Osteocyte (in vitro differentiated cells): ENCODE data around the gene NPAT. TPM values are rescaled to one million over a fixed set of nuclear protein-coding genes. Genes with fewer than 3 reads are reported as not detected.

Experiments
- DNase-seq: peaks from one replicate; pipeline ENCODE4 v3.0.0; 2021; ENCODE audit warnings: mixed read lengths; ENCODE audit not compliant: unreplicated experiment; ENCODE audit errors: extremely low spot score
- H3K27ac Mint-ChIP-seq: one replicate; pipeline ENCODE4 v1.8.0; 2021; ENCODE audit warnings: mild to moderate bottlenecking, mixed read lengths; ENCODE audit not compliant: unreplicated experiment
- H3K27me3 Mint-ChIP-seq: one replicate; pipeline ENCODE4 v1.8.0; 2021; ENCODE audit warnings: mixed read lengths; ENCODE audit not compliant: unreplicated experiment
- H3K36me3 Mint-ChIP-seq: one replicate; pipeline ENCODE4 v1.8.0; 2021; ENCODE audit warnings: mixed read lengths; ENCODE audit not compliant: unreplicated experiment
- H3K4me1 Mint-ChIP-seq: one replicate; pipeline ENCODE4 v1.8.0; 2021; ENCODE audit warnings: mixed read lengths; ENCODE audit not compliant: unreplicated experiment
- H3K4me3 Mint-ChIP-seq: one replicate; pipeline ENCODE4 v1.8.0; 2021; ENCODE audit warnings: mild to moderate bottlenecking, moderate library complexity, mixed read lengths; ENCODE audit not compliant: unreplicated experiment
- H3K9me3 Mint-ChIP-seq: one replicate; pipeline ENCODE4 v1.8.0; 2021; ENCODE audit warnings: mixed read lengths; ENCODE audit not compliant: unreplicated experiment
- CTCF ChIP-seq: fragments of 200-600 bp; sonication (generic); IDR thresholded peaks from 2 replicates; pipeline ENCODE4 v1.5.0; 2021; ENCODE audit warnings: antibody characterized with exemption, mild to moderate bottlenecking, moderate library complexity
- total RNA-seq: library from RNA; stranded (reverse); gene quantifications from 2 replicates; pipeline ENCODE4 v1.2.1, GENCODE V29; 2021

Gene NPAT
- total RNA-seq, 1 donor from 2014 or later: 15.8 TPM

- no peak for DNase-seq
- Mint-ChIP-seq H3K4me3 (no peak overlapping the region), H3K4me1 (no peaks in the 10 kb centered on the region), H3K36me3 (peaks cover 41% of the 10 kb centered on the region), H3K27me3 (no peaks in the 10 kb centered on the region), H3K9me3 (no peaks in the 10 kb centered on the region), H3K27ac (no peak overlapping the region)
- TF ChIP-seq CTCF: no peak
Observed at GRCh38 chr11:108235192-108235591, 12.8 kb upstream of the NPAT start.

- Mint-ChIP-seq H3K9me3 (no peaks in the 10 kb centered on the region), H3K36me3 (peaks cover 48% of the 10 kb centered on the region), H3K27me3 (no peaks in the 10 kb centered on the region), H3K4me1 (no peaks in the 10 kb centered on the region), H3K4me3 (no peak overlapping the region), H3K27ac (no peak overlapping the region)
- TF ChIP-seq CTCF: no peak
- no peak for DNase-seq
Observed at GRCh38 chr11:108233277-108233945, 11.0 kb upstream of the NPAT start.

GRCh38 chr11:108228251-108228650 is 5.8 kb upstream of the NPAT start:
- H3K4me3 Mint-ChIP-seq: no peak overlapping the region
- peaks cover 29% of the 10 kb centered on the region for H3K36me3 Mint-ChIP-seq
- H3K27ac Mint-ChIP-seq: no peak overlapping the region

GRCh38 chr11:108226036-108226435 is 3.6 kb upstream of the NPAT start:
- no peak for DNase-seq
- Mint-ChIP-seq H3K27me3 (no peaks in the 10 kb centered on the region), H3K36me3 (peaks cover 20% of the 10 kb centered on the region), H3K27ac (no peak overlapping the region), H3K4me3 (no peak overlapping the region), H3K9me3 (no peaks in the 10 kb centered on the region), H3K4me1 (peaks cover 8% of the 10 kb centered on the region)
- TF ChIP-seq CTCF: no peak

More at GRCh38 chr11:108228251-108228650, 5.8 kb upstream of the NPAT start:
- Mint-ChIP-seq H3K9me3 (no peaks in the 10 kb centered on the region), H3K4me1 (peaks cover 6% of the 10 kb centered on the region), H3K27me3 (no peaks in the 10 kb centered on the region)
- TF ChIP-seq CTCF: no peak
- no peak for DNase-seq

GRCh38 chr11:108224911-108225786 is 2.7 kb upstream of the NPAT start:
- no peak for DNase-seq
- Mint-ChIP-seq H3K9me3 (no peaks in the 10 kb centered on the region), H3K4me1 (peaks cover 17% of the 10 kb centered on the region), H3K4me3 (no peak overlapping the region), H3K36me3 (peaks cover 17% of the 10 kb centered on the region), H3K27ac (no peak overlapping the region), H3K27me3 (no peaks in the 10 kb centered on the region)
- TF ChIP-seq CTCF: no peak
